Esophagus squamous epithelium (tissue), 4 donors: ENCODE measurements around the gene PDE9A.

ENCODE experiments used
- POLR2A ChIP-seq, 4 donors: fragments of 450-650 bp; IDR thresholded peaks; one replicate each; pipeline ENCODE4 v1.6.1; 2017; ENCODE audit warnings: antibody characterized with exemption in 4 of 4, mild to moderate bottlenecking in 4 of 4, moderate library complexity in 3 of 4
- TF ChIP-seq, protein P1 (sequence below), 6 experiments: fragments of 450-650 bp in 4 of 6; fragments of 200-600 bp in 2 of 6; sonication (generic) in 2 of 6; IDR thresholded peaks; one replicate each; pipeline ENCODE4 v1.5.1; 2016 to 2019; ENCODE audit warnings: antibody characterized with exemption in 6 of 6, mild to moderate bottlenecking in 4 of 6, moderate library complexity in 4 of 6

DNA sequence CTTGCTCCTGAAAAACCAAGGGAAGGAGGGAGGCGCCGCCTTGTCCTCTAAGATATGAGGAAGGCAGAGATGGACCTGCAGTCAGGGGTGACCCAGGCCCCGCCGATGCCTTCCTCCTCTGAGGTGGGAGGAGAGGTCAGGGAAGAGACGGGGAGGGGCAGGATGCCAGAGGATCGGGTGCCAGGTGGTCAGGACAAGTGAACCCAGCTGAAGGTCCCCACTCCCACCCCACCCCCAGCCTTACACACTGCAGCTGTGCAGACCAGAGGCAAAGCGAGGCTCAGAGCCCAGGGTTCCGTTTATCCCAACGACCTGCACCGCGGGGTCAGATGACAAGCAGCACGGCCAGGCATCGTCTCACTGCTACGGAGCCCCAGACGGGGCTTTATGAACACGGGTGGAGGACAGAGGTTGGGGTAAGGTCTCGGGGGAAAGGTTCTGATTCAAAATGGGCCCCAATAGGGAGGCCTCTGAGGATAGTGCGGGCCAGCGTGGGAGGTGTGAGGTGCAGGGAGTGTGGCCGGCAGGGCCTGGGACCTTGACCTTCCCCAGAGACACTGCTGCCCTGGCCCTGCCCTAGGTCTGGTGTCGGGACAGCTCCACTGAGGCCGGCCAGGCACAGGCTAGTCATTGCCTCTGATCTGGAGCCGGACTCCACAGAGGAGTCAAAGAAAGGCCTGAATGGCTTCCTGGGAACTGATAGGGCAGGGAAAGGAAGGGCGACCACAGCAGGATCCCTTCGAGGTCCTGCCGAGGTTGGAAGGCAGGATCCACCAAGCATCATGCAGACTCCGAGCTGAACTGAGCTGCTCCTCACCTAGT is 113.5 kb downstream of the PDE9A start:
- TF ChIP-seq, protein P1, sequence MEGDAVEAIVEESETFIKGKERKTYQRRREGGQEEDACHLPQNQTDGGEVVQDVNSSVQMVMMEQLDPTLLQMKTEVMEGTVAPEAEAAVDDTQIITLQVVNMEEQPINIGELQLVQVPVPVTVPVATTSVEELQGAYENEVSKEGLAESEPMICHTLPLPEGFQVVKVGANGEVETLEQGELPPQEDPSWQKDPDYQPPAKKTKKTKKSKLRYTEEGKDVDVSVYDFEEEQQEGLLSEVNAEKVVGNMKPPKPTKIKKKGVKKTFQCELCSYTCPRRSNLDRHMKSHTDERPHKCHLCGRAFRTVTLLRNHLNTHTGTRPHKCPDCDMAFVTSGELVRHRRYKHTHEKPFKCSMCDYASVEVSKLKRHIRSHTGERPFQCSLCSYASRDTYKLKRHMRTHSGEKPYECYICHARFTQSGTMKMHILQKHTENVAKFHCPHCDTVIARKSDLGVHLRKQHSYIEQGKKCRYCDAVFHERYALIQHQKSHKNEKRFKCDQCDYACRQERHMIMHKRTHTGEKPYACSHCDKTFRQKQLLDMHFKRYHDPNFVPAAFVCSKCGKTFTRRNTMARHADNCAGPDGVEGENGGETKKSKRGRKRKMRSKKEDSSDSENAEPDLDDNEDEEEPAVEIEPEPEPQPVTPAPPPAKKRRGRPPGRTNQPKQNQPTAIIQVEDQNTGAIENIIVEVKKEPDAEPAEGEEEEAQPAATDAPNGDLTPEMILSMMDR (IDR thresholded peaks at IDR 0.05) = no peak
- TF ChIP-seq POLR2A (IDR thresholded peaks at IDR 0.05) = no peak
